Tibial nerve (tissue), 4 donors: ENCODE data around the gene MCF2L.

Source experiments
- CTCF ChIP-seq, 5 experiments: fragments of 200-600 bp in 3 of 5; fragments of 450-650 bp in 2 of 5; sonication (generic) in 3 of 5; IDR thresholded peaks; one replicate each; pipeline ENCODE4 v1.5.1; 2016 to 2019; ENCODE audit warnings: antibody characterized with exemption in 5 of 5, mild to moderate bottlenecking in 3 of 5, moderate library complexity in 2 of 5
- EP300 ChIP-seq, 2 donors: sonication (generic); formaldehyde crosslinking; IDR thresholded peaks; one replicate each; pipeline ENCODE4 v1.6.1; 2017; ENCODE audit warnings: antibody characterized with exemption in 2 of 2, mild to moderate bottlenecking in 1 of 2
- POLR2A ChIP-seq, 2 donors: fragments of 450-650 bp; IDR thresholded peaks; one replicate each; pipeline ENCODE4 v1.6.1; 2017; ENCODE audit warnings: antibody characterized with exemption in 2 of 2, mild to moderate bottlenecking in 2 of 2, moderate library complexity in 2 of 2

- TF ChIP-seq POLR2A (IDR thresholded peaks at IDR 0.05) (no peak), CTCF (IDR thresholded peaks at IDR 0.05) (no peak), EP300 (IDR thresholded peaks at IDR 0.05) (no peak)
These were observed 64.2 kb downstream of the MCF2L start for GRCh38 chr13:113033054-113033850.
